Measurements from ENCODE around the gene ASB13.

The ASB13 gene

DNA sequence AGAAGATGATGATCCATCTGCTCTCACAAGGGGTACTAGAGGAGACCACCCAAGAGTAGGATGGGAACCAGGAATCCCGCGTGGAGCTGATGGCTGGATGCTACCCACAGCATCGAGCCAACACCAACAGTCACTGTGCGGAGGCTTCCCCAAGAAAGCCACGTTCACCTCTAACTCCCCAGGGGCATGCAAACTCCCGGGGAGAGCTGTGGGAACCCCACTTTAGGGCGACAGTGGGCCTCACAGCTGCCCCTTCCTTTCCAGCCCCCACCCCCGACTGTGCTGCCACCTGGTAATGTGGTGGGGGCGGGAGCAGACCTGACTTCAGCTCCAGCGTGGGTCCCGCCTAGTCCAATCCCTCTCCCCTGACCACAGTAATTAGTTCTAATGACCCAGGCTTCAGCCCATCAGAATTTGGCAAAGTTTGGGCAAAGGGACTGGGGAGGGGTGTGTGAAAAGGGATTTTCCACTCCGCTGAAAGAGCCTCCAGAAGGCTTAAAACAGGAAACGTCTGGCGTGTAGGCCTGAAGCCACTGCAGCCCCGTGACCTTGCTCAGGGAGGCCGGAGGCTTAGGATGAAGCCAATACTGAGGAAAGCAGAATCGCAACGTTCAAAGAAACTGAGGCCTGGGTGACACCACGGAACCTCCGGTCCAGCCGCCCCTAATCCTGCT lies 20.3 kb downstream of the ASB13 start:
- DNase-seq: no peak

DNA sequence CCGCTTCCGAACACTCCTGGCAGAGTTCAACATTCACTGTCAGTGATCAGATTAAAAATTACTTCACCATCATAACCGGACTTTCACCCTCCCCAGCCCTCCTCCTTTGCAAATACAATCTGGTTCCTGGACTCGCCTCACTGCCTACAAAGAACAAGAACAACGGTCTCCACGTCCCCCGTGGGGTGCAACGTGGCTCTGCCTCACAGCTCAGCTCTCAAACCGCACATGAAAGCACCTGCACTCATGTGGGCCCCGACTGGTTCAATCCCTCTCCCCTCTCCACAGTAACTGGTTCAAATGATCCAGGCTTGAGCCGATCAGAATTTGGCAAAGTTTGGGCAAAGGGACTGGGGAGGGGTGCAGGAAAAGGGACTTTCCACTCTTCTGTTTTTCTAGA lies 21.0 kb downstream of the ASB13 start:
- DNase-seq: no peak

GRCh38 chr10:5644930-5645329 lies 21.5 kb downstream of the ASB13 start:
- DNase-seq: no peak

DNA sequence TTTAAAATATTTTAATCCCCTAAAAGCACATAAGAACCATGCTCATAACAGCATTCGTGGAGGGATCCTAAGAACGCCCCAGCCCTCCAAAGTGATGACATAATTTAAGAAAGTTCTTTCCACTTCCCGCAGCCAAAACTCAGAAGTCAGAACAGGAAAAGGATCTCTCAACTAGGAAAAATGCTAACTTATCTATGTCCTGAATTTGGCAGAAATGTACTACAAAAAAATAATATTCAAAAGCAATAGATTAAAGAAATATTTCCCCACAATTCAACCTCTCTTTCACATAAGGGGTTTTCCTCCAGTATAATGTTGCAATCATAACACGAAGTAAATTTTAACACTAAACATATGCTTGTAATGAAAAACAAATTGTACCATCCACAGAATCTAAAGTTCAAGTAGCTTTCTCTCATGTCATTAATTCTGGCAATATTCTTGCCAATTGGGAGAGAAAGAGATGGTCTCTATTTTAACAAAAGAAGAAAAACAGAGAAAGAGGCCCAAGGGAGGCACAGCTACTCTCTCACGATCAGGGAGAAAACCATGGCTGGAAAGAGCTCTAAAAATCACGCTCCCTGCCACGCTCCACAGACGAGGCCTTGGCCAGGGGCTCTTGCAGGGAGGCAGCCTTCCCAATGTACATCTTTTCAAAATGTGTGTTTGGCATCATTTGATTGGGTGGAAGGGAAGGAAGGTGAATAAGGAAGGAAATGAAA lies 22.9 kb downstream of the ASB13 start:
- no peak for DNase-seq

- no peak for DNase-seq
Measured at GRCh38 chr10:5641501-5641900, 24.9 kb downstream of the ASB13 start.

GRCh38 chr10:5640501-5640900 lies 25.9 kb downstream of the ASB13 start:
- no peak for DNase-seq

DNA sequence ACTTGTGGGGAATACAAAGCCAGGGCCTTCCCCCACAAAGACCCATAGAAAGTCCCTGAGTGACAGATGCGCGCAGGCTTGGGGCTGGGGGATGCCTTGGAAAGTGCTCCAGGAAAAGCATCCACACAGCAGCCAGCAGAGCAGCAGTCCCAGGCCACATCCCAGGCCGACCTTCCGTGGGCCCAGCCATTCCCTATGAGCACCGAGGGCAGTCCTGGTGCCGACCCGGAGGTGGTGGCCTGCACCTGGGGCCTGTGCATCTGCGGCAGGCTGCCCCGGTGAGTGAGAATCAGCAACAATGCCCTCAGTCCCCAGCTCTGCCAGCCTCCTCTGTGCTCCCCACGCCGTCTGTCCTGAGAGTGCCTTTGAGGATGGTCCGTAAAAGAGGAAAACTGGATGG lies 26.4 kb downstream of the ASB13 start:
- DNase-seq: no peak

DNA sequence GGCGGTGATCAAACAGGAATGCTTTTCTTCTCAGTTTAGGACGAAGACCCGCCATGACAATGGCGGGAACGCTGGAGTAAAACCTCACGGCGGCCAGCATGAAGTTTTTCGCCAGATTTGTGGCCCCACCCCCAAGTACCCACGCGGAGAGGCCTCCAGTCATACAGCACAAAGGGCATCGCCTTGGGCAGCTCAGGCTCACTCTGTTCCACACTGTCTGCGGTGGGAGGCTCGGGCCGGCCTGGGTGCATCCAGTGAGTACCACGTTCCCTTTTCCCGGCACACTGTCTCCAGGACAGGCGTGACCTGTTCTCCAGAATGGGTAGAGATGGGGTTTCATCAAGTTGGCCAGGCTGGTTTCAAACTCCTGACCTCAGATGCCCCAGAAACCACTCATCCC lies 27.3 kb downstream of the ASB13 start:
- DNase-seq: no peak

GRCh38 chr10:5638494-5638893 lies 27.9 kb downstream of the ASB13 start:
- DNase-seq: no peak

- DNase-seq: no peak
Measured at GRCh38 chr10:5634918-5635317, 31.5 kb downstream of the ASB13 start.

DNA sequence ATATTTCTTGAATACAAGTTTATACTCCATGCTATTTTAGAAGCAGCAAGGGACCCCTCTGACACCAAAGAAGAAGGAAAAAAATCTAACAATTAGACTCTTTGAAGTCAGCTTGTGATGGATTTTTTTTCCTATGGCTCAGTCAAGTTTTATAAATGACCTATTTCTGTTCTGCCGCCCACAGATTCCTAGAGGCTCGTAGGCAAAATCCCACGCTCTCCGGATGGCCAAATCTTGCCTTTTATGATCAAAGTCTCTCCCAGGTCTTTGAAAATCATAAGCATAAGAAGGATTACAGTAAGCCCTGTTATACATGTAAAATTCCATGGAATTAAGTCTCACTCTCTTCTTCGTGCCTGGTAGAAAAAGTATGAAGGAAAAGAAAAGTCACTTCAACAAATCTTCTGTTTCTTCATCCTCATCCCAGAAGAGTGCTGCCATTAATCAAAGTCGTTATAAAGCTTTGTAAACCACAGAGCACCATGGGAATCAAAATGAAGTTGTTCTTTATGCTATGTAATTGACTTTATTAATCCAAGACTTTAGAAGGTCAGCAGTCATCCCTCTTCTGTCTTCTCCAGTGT lies 33.1 kb downstream of the ASB13 start:
- DNase-seq: no peak

DNA sequence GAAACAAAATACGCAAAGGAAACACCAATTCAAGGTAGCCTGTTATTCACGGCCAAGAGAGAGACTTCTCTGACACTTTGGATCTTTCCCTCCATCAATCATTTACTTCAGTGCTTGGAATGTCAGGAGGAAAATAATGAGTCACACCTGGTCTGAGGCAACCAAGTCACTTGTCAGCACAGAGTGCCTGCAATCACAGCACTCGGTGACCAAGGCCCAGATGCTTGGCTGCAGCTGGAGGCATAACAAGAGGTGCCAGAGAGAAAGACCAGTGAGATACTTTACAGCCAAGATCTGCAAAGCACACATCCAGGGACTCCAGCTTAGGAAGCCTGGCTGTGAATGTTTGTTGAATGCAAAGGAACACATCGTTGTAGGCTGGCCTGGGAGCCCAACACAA lies 33.9 kb downstream of the ASB13 start:
- DNase-seq: no peak

DNA sequence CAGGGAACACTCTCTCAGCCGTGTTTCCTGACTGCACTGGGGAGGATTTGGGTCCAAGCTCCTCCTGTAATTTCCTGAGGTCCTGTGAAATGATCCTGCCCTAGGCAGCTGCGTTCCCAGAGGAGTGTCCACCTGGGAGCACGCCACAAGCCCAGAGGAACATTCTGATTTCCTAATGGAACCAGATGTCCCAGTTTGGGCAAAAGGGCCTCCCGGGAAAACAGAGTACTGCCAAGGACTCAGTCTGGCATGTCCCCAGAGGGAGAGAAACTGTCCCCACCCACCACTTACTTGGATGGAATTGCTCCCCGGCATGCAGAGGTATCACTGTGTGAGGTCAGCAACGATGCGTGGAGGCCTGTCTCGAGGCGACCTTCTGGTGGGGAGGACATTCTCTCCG lies 34.5 kb downstream of the ASB13 start:
- no peak for DNase-seq

DNA sequence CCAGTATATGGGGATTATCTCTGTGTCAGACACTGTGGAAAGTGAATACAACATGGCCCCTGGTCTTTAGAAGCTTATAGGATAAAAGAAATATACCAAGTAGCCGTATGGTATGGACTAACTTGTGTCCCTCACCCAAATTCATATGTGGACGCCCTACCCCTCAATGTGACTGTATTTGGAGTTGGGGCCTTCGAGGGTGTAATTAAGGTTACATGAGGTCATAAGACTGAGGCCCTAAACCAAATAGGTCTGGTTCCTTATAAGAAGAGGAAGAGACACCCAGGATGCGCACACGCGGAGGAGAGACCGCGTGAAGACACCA lies 36.3 kb downstream of the ASB13 start:
- DNase-seq: no peak

- peak; percentile 66 for DNase-seq
Measured at GRCh38 chr10:5629303-5630111, 36.9 kb downstream of the ASB13 start.

DNA sequence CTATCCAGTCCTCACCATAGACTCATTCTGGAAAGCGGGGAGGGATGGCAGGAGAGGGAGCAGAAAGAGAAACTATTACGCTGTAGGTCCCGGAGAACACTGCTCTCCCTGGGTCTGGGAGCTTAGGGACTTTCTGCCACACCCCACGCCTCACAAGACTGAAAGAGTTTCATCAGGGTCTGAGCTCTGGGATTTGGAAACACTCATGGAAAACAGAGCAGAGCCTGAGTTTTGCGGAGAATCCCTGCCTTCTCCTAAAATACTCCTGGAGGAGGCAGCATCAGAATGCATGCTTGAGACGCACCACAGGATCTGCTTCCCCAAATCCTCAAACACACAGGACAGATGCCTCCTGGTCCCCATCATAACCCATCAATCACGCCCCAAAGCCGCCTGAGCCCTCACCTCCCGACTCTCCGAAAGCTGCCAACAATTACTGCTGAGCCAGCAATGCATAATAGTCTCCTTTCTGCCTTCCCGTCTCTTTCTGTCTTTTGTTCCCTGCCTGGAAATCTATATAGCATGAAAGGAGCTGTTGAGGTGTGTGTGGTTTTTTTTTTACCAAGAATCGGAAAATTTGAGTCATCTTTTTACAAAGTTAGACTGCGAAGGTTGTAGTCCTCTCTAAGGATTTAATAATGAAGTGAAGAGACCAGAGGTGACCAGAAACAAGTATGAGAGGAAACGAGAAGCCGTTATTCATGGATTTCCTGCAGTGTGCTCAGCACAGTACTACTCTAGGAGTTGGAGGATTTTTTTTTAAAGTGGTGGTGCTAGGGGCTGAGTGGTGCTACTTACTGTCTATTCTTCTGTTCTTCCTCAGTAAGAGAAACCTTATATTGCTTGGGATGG lies 37.7 kb downstream of the ASB13 start:
- no peak for DNase-seq

- no peak for DNase-seq
Measured at GRCh38 chr10:5627486-5628044, 38.8 kb downstream of the ASB13 start.

DNA sequence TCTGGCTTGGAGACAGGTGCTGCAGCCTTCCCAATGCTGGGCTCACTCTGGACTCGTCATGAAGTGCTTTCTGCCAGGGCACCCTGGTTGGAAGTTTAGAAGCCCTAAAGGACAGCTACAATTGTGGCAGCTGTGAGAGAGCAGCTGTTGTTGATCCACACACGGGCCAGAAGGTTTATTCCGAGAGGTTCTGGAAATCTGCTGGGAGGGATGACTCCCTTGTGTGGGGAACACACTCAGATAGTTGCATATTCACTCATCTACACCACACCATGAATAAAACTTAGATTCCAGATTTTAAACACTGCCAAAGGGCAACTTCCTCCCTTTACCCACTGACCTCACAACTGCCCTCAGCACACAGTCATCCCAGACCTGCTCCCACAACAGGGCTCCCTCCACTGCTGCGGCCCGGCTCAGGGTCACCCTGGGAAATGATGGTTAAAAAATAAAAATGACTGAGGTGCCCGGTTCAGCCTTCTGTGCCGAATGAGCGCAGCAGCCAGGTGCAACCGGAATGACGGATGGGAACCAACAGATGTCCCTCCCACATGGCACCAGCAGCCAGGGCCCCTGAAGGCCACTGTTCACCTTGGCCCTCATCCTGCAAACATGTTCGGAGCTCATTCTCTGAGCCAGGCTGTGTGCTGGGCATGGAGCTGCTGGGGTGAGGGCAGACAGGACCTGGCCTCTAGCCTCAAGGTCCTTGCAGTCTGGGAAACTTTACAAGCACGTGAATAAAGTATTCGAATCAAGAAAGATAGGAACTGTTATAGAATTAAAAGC lies 40.2 kb downstream of the ASB13 start:
- no peak for DNase-seq

GRCh38 chr10:5624701-5625100 lies 41.7 kb downstream of the ASB13 start:
- no peak for DNase-seq

DNA sequence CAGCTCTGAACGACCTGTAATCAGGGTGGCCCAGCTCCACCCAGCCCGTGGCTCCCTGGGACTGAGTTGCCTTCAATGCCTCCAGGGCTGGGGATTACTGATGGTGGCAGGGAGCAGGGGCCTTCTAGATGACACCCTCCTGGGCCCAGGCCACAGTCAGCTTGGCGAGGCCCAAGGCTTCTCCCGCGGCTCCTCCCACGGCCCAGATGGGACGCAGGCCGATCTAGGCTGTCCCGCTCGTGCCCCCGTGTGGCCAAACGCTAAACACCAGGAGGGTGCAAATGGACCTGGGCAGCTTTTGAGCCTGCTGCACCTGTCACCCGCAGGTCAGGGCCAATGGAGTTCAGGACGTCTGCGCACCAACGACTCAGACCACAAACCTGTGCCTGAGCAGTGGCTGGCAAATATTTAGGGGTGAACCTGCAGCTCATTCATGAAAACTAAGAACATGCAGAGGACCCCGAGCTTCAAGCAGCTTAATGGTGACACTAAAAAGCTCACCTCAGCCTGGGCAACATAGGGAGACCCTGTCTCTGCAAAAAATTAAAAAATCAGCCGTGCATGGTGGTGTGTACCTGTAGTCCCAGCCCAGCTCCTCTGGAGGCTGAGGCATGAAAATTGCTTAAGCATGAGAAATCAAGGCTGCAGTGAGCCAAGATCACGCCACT lies 43.2 kb downstream of the ASB13 start:
- DNase-seq: peak; percentile 57

Measured in effector CD8-positive, alpha-beta T cell (primary cell).